ENCODE results near the gene DNAJC1. TPM values are rescaled to one million over a fixed set of nuclear protein-coding genes. Genes with fewer than 3 reads are reported as not detected.

Gene DNAJC1
- total RNA-seq, 1 donor = 25.8 TPM

DNA sequence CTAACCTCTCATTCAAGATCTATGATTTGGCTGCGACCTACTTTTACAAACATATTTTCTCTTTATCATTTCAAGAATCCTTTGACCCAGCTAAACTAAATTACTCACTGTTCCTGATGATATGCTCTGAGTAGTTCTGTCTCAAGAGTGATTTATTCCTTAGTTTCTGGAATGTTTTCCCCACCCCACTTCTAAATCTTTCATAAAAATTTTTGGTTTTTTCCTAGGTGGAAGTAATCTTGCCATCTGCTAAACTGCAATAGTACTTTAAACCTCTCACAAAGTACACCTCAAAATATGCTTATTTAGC, 170.8 kb downstream of the DNAJC1 start:
- no peak overlapping the region for H3K4me3 ChIP-seq (ENCODE audit: low read depth, low read length)
- no peak for TF ChIP-seq CTCF (IDR thresholded peaks at IDR 0.05; ENCODE audit: insufficient read depth, low read length)
- peak; percentile 51 for DNase-seq (ENCODE audit: low read depth)

DNA sequence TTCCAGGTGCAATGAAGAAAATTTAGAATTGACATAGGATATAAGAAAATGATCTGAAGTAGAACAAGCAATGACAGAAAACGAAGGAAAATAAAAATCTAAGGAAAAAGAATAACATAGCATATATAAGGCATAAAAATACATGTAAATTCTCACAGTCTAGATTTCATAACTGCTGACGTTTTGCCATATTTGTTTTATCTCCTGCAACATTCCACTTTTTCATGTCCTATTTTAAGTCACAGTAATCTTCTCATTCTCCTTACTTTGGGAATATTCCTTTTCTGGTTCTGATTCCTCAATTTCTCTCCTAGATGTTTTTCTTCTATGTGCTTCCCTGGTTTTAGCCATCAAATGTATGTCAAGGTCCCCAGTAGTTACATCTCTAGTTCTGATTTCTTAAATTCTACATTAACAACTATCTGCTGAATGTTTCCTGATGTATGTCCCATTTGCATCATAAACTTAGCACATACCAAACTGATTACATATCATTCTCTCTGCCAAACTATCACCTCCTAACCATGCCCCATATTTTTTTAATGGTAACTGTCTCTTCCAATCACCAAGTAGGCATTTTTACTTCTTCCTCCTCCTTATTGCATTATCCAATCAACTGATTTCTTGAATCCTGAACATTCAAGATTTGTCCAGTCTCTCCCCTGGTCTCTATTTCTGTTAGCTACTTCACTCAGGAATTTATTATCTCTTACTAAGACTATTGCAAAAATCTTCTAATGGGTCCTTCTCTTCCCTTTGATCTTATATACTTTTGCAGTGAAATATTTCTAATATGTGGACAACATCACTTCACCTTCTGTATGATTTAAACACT, 171.3 kb downstream of the DNAJC1 start:
- no peak overlapping the region for H3K4me3 ChIP-seq (ENCODE audit: low read depth, low read length)
- TF ChIP-seq CTCF (IDR thresholded peaks at IDR 0.05; ENCODE audit: insufficient read depth, low read length) = no peak
- peak; percentile 77 for DNase-seq (ENCODE audit: low read depth)

GRCh38 chr10:21830037-21830436, 173.5 kb downstream of the DNAJC1 start:
- no peak for TF ChIP-seq CTCF (IDR thresholded peaks at IDR 0.05; ENCODE audit: insufficient read depth, low read length)
- no peak overlapping the region for H3K4me3 ChIP-seq (ENCODE audit: low read depth, low read length)
- DNase-seq (ENCODE audit: low read depth) = no peak

DNA sequence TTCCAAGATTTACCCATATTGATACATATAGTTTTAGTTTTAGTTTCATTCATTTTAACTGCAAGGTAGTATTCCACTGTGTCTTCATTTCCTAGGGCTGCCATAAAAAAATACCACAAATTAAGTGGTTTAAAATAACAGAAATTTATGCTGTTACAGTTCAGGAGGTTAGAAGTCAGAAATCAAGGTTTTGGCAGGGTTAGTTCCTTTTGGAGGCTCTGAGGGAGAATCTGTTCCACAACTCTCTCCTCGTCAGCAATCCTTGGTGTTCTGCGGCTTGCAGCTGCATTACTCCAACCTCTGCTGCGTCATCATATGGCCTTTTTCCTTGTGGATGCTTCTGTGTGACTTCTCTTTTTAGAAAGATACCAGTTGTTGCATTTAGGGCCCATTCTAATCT, 176.2 kb downstream of the DNAJC1 start:
- no peak for TF ChIP-seq CTCF (IDR thresholded peaks at IDR 0.05; ENCODE audit: insufficient read depth, low read length)

DNA sequence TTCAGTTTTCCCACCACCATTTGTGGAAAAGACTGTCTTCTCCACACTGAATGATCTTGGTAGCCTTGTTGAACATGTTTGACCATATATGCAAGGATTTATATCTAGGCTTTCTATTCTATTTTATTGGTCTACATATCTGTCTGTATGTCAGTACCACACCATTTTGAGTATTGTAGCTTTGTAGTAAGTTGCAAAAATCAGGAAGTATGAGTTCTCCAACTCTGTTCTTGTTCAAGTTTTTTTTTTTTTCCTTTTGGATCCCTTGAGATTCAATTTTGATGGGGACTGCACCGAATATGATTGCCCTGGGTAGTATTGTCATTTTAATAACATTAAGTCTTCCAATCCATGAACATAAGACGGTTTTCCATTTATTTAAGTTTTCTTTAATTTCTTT, 176.8 kb downstream of the DNAJC1 start:
- DNase-seq (ENCODE audit: low read depth) = no peak
- TF ChIP-seq CTCF (IDR thresholded peaks at IDR 0.05; ENCODE audit: insufficient read depth, low read length) = no peak
- H3K4me3 ChIP-seq (ENCODE audit: low read depth, low read length) = no peak overlapping the region

More for the DNA sequence above, 176.2 kb downstream of the DNAJC1 start:
- no peak for DNase-seq (ENCODE audit: low read depth)
- no peak overlapping the region for H3K4me3 ChIP-seq (ENCODE audit: low read depth, low read length)

DNA sequence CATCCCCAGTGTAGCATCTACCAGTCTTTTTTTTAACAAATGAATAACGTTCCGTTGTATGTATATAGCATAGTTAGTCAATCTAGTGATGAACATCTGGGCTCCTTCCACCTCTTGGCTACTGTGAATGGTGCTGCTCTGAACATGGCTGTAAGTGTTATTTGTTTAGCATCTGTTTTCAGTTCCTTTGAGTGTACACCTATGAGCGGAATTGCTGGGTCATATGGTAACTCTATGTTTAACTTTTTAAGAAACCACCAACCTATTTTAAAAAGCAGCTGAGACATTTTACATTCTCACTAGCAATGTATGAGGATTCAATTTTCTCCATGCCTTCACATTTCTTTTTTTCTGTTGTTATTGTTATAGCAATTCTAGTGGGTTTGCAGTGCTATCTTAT, 178.2 kb downstream of the DNAJC1 start:
- DNase-seq (ENCODE audit: low read depth) = no peak
- no peak for TF ChIP-seq CTCF (IDR thresholded peaks at IDR 0.05; ENCODE audit: insufficient read depth, low read length)
- H3K4me3 ChIP-seq (ENCODE audit: low read depth, low read length) = no peak overlapping the region

DNA sequence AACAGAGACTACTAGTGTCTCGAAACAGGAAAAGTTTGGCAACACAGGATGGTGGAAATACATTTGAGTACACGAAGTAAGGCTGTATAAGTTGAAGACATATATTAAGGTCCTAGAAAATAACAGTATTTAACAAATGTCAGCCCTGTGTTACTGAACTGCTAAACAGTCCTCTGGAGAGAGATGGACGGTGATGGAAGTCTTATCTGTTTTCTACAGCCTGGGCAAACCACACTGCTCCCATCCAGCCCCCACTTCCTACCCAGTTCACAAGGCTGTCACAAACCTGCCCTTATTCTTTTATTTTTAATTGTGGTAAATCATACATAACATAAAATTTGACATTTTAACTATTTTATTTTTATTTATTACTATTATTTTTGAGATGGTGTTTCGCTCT, 179.1 kb downstream of the DNAJC1 start:
- no peak overlapping the region for H3K4me3 ChIP-seq (ENCODE audit: low read depth, low read length)
- TF ChIP-seq CTCF (IDR thresholded peaks at IDR 0.05; ENCODE audit: insufficient read depth, low read length) = no peak
- no peak for DNase-seq (ENCODE audit: low read depth)

Data from fibroblast of the aortic adventitia (primary cell).